SK-N-SH (cell line): ENCODE measurements around the gene MGA.

Experiments used
- CTCF ChIP-seq: fragments of 200-600 bp; sonication (generic); IDR thresholded peaks from 2 replicates; pipeline ENCODE4 v1.6.1; 2017; ENCODE audit warnings: antibody characterized with exemption, mild to moderate bottlenecking, moderate library complexity
- SMC3 ChIP-seq: IDR thresholded peaks from 2 replicates; pipeline ENCODE4 v1.6.1; 2012; ENCODE audit warnings: low read depth, low read length, improper control_type of control experiment

- TF ChIP-seq SMC3 (no peak), CTCF (no peak)
Measured at GRCh38 chr15:41780266-41780665, 120.1 kb downstream of the MGA start.
